AG10803 (cell line): Measurements from ENCODE around the gene CTDSPL.

Source experiments
- DNase-seq: peaks from one replicate; pipeline ENCODE4 v3.0.0; 2010; ENCODE audit warnings: low read depth
- H3K4me3 ChIP-seq: 2 replicates; pipeline ENCODE4 v1.5.1; 2011; ENCODE audit warnings: mild to moderate bottlenecking, low read length, control low read depth
- CTCF ChIP-seq: conservative IDR thresholded peaks from 2 replicates; pipeline ENCODE4 v1.5.1; 2011; ENCODE audit warnings: mild to moderate bottlenecking, low read length, control low read depth, inconsistent platforms

CTDSPL gene

GRCh38 chr3:37955918-37956707 is 94.4 kb downstream of the CTDSPL start:
- no peak for DNase-seq

GRCh38 chr3:37956723-37957538 is 95.3 kb downstream of the CTDSPL start:
- H3K4me3 ChIP-seq = no peak overlapping the region
- no peak for TF ChIP-seq CTCF
- no peak for DNase-seq

More at GRCh38 chr3:37955918-37956707, 94.4 kb downstream of the CTDSPL start:
- no peak for TF ChIP-seq CTCF
- H3K4me3 ChIP-seq = no peak overlapping the region

- H3K4me3 ChIP-seq = no peak overlapping the region
- DNase-seq = no peak
- no peak for TF ChIP-seq CTCF
These were observed 95.9 kb downstream of the CTDSPL start for GRCh38 chr3:37957539-37957936.

- DNase-seq = no peak
- TF ChIP-seq CTCF = no peak
- H3K4me3 ChIP-seq = no peak overlapping the region
These were observed 100.1 kb downstream of the CTDSPL start for GRCh38 chr3:37961622-37962431.

GRCh38 chr3:37963016-37963415 is 101.3 kb downstream of the CTDSPL start:
- TF ChIP-seq CTCF = no peak
- DNase-seq = peak; percentile 64

GRCh38 chr3:37963635-37964034 is 102.0 kb downstream of the CTDSPL start:
- H3K4me3 ChIP-seq = no peak overlapping the region
- TF ChIP-seq CTCF = no peak
- DNase-seq = no peak

More at GRCh38 chr3:37963016-37963415, 101.3 kb downstream of the CTDSPL start:
- H3K4me3 ChIP-seq = no peak overlapping the region
